IPS-15b (cell line): ENCODE measurements around the gene DHX38.

Source experiments
- H3K27me3 ChIP-seq: one replicate; pipeline ENCODE4 v1.6.1; 2013; ENCODE audit warnings: low read length; ENCODE audit not compliant: control insufficient read depth, insufficient read depth
- H3K36me3 ChIP-seq: one replicate; pipeline ENCODE4 v1.6.1; 2013; ENCODE audit warnings: low read length; ENCODE audit not compliant: control insufficient read depth, insufficient read depth
- H3K4me1 ChIP-seq: one replicate; pipeline ENCODE4 v1.6.1; 2013; ENCODE audit warnings: mild to moderate bottlenecking, low read length; ENCODE audit not compliant: control insufficient read depth, insufficient read depth
- H3K4me3 ChIP-seq: one replicate; pipeline ENCODE4 v1.5.1; 2013; ENCODE audit warnings: low read depth, low read length
- H3K9ac ChIP-seq: one replicate; pipeline ENCODE4 v1.6.1; 2013; ENCODE audit warnings: low read depth, mild to moderate bottlenecking, low read length
- H3K9me3 ChIP-seq: one replicate; pipeline ENCODE4 v1.6.1; 2013; ENCODE audit warnings: mild to moderate bottlenecking, low read length; ENCODE audit not compliant: control insufficient read depth, insufficient read depth

DHX38 gene

DNA sequence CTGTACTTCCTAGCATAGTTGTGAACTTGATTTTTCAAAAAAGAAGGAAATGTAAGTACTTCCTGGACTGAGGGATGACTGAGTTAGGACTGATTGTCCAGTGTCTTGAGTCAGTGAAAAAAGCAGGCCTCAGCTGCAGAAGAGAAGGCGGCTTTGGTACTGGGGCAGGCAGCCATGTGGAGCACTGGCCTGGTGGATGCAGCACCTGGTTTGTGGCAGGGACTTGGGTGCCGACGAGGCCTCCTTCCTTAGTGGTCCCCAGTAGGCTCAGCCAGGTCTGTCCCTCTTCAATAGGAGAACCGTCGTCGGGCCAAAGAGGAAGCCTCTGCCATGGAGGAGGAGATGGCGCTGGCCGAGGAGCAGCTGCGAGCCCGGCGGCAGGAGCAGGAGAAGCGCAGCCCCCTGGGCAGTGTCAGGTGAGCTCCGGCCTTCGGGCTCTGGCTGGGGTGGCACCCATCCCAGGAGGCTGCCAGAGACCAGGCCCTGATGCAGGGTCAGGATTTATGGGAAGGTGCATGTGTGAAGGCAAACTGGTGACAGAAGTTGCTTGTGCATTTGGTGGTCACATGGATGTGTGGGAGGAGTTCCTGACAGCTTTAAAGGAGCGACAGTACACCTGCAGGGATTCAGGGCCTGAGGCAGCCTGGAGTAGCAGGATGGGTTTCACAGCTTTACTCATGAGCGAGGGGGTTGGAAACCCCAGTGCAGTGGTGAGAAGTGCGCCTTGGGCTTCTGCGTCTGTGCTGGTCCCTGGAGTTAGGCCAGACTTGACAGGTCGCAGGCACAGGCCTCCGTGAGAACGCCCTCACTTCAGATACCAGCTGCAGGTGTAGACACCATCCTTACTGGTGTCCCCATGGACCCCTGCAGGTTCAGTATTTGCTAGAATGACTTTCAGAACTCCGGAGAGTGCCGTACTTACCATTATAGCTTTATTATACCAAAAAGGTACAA, 17.3 kb downstream of the DHX38 start:
- no peaks in the 10 kb centered on the region for H3K9me3 ChIP-seq
- H3K4me1 ChIP-seq, result no peaks in the 10 kb centered on the region
- peaks cover 53% of the 10 kb centered on the region for H3K36me3 ChIP-seq
- no peak overlapping the region for H3K9ac ChIP-seq
- H3K27me3 ChIP-seq, result no peaks in the 10 kb centered on the region
- no peak overlapping the region for H3K4me3 ChIP-seq

DNA sequence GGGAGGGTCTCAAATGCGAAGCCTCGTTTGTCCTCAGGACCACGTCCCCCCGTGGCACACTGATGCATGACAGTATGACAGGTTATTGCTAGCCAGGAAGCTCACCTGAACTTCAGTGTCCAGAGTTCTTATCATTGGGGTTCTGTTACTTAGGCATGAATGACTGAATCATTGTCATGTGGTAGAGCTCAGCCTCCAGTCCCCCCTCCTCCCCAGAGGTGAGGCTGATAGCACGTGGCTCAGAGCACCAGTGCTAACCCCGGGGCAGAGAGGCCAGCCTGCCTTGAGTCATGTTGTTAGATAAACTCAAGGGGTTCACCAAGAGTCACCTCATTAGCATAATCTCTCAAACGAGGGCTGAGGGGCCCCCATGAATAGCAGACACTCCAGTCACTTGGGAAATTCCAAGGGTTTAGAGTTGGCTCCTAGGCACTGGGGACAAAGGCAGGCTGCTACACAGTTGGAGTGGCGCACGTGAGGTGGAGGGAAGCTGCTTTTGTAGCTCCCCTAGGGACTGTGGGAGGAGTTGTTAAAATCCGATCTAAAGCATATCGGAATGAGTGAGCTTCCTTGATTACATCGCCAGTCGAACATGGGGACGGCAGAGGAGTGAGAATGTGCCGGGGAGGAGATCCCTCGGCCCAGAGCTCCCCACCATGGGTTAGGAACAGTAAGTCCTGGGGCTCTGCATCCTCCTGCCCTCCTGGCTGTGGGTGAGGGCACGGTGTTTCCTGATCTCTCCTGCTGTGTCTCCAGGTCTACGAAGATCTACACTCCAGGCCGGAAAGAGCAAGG, 18.2 kb downstream of the DHX38 start:
- Histone ChIP-seq H3K4me3 (no peak overlapping the region), H3K9me3 (no peaks in the 10 kb centered on the region), H3K9ac (no peak overlapping the region), H3K36me3 (peaks cover 46% of the 10 kb centered on the region), H3K27me3 (no peaks in the 10 kb centered on the region), H3K4me1 (no peaks in the 10 kb centered on the region)

DNA sequence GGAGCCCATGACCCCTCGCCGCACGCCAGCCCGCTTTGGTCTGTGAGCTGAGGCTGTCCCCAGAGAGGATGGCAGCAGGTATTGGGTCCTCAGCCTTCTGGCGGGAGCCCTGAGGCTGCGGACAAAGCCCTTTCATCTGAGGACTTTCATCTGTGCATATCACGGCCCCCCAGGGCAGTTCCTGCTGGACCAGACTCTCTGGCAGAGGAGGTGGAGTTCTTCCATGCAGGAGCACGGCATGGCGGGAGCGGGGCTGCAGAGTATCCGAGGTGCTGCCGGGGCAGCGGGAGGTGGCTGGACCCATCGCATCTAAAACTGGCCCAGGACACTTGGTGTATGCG, 18.8 kb downstream of the DHX38 start:
- Histone ChIP-seq H3K27me3 (no peaks in the 10 kb centered on the region), H3K4me1 (no peaks in the 10 kb centered on the region), H3K9me3 (no peaks in the 10 kb centered on the region), H3K4me3 (no peak overlapping the region), H3K36me3 (peaks cover 43% of the 10 kb centered on the region), H3K9ac (no peak overlapping the region)

DNA sequence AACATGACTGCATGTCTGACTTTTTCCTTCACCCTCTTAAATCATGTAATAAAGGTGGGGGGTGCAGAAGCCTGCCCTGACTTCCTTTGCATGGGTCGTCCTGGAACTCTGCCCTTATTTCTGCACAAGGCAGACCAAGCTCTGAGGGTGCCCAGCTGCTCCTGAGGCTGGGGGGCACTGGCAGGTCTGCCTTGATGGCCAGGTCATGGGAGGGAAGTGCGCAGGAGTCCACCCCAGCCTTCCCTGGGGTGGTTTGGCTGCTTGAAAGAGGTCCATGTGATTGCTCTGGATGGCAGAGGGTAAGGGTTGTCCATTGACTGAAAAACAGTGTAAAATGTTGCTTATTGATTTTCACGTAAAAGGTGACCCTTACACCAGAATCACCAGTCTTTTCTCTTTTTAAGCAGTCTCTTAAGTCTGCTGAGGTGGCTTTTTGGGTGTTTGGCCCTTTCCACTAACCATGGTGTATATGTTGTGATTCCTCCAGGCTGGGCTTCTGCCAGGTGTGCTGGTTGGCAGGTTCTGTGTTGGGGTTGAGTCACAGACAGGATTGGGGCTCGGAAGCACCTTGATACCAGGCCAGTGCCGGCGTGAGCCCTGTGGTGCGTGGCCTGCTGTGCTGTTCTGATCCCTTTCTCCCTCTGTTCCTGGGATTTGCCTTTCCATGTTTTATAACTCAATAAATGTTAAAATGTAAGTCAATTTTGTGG, 19.4 kb downstream of the DHX38 start:
- Histone ChIP-seq H3K9me3 (no peaks in the 10 kb centered on the region), H3K4me3 (no peak overlapping the region), H3K27me3 (no peaks in the 10 kb centered on the region), H3K4me1 (no peaks in the 10 kb centered on the region), H3K36me3 (peaks cover 38% of the 10 kb centered on the region), H3K9ac (no peak overlapping the region)

DNA sequence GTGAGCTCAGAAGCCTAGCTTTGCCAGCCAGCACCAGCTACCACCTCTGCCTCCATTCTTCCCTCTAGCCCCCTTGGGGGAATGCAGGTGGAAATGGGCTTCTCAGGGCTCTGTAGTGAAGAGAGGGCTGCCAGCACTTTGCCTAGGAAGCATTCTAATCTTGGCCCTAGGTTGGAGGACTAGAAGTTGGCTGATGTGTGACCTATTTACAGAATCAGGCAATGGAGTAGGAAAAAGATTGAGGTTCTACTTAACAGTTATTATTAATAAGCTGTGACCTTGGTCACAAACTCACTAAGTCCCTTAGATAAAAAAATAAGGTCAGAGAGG, 19.9 kb downstream of the DHX38 start:
- Histone ChIP-seq H3K36me3 (peaks cover 33% of the 10 kb centered on the region), H3K4me3 (no peak overlapping the region), H3K27me3 (no peaks in the 10 kb centered on the region), H3K4me1 (no peaks in the 10 kb centered on the region), H3K9ac (no peak overlapping the region), H3K9me3 (no peaks in the 10 kb centered on the region)

DNA sequence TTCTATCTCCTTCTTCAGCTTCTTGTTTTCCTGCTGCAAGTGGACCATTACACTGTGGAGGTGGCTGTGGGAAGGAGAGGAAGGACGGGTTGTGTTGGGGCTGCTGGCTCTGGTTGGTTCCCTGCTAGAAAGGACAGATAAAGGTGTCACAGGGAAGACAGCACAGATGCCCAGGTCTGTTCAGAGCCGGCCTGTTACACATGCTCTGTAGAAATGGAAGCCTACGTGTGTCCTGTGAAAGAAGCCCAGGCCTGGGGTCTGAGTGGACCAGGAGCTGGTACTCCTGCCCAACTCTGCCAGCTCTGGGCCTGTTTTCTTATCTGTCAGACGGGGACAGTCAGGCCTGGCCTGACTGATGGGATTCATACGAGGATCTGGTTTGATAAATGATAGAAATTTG, 26.4 kb downstream of the DHX38 start:
- Histone ChIP-seq H3K27me3 (no peaks in the 10 kb centered on the region), H3K36me3 (no peaks in the 10 kb centered on the region), H3K9ac (no peak overlapping the region), H3K4me3 (no peak overlapping the region), H3K4me1 (no peaks in the 10 kb centered on the region), H3K9me3 (no peaks in the 10 kb centered on the region)

DNA sequence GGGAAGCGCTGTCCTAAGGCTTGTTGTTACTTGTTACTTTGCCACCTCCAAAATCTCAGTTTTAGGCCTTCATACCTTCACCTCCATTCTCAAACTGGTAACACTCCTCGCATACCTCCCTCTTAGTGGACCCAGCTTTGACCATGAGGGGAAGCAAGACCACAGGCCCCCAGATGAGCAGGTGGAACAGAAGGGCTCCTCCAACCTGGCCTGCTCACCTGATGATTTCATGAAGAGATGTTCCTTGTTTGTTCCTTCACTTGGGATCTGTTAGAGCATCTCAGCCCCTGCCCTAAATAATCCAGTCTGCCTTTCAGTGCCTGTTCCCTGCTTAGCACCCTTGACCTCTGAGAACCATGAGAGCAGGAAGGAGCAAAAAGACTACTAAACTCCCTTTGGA, 28.7 kb downstream of the DHX38 start:
- Histone ChIP-seq H3K4me3 (no peak overlapping the region), H3K36me3 (no peaks in the 10 kb centered on the region), H3K9me3 (no peaks in the 10 kb centered on the region), H3K4me1 (peaks cover 5% of the 10 kb centered on the region), H3K9ac (no peak overlapping the region), H3K27me3 (no peaks in the 10 kb centered on the region)

DNA sequence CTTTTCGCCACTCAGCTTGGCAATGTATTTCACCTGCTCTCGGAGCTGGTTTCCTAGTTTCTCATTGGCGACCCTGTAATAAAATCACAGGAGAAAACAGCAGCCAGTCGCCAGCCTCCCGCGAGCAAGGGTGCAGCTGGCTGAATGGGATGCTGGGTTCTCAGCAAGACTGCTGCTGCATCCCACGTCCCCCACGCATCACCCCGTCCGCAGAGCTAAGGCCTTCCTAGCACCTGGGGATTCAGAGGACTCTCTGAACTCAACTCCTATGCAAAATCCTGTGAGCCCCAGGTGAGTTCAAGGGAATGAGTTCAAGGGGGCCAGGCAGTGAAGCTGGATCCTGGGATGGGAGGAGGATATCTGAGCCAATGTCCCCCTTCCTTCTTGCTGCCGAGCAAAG, 29.3 kb downstream of the DHX38 start:
- Histone ChIP-seq H3K9ac (no peak overlapping the region), H3K9me3 (no peaks in the 10 kb centered on the region), H3K36me3 (no peaks in the 10 kb centered on the region), H3K4me1 (peaks cover 5% of the 10 kb centered on the region), H3K27me3 (no peaks in the 10 kb centered on the region), H3K4me3 (no peak overlapping the region)

DNA sequence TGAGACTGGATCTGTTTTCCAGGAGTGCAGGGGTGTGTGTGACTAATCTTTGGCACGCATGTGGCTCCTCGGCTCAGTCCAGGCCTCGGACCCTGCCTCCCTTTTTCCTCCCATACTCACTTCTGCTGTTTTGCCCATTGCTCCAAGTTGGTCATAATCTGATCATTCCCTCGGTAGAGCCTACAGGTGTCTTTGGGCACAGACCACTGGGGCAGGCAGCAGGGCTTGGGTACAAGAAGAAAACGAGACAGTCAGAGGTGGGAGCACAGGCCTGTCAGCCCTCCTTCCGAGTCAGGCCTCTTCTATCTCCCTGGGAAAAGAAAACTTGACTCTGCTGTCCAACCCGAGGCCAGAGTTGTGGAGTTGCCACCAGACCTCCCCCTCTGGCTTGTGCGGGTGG, 29.8 kb downstream of the DHX38 start:
- H3K4me3 ChIP-seq, result no peak overlapping the region
- H3K9me3 ChIP-seq, result no peaks in the 10 kb centered on the region
- no peaks in the 10 kb centered on the region for H3K36me3 ChIP-seq
- no peak overlapping the region for H3K9ac ChIP-seq
- no peaks in the 10 kb centered on the region for H3K27me3 ChIP-seq
- H3K4me1 ChIP-seq, result peaks cover 5% of the 10 kb centered on the region

DNA sequence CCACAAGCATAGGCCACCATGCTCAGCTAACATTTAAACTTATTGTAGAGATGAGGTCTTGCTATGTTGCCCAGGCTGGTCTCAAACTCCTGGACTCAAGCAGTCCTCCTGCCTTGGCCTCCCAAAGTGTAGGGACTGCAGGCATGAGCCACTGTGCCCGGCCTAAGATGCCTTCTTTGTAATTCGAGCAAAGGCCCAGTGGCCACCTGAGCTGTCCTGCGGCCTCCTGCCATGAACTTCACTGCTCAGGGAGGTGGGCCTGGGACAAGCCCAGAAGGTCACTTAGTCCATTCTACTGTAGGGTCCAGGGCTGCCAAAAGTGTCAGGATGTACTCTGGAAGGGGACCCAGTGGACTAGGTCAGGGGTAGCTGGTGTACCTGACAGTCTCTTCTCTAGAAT, 30.5 kb downstream of the DHX38 start:
- H3K27me3 ChIP-seq, result no peaks in the 10 kb centered on the region
- H3K4me3 ChIP-seq, result no peak overlapping the region
- H3K9ac ChIP-seq, result no peak overlapping the region
- H3K4me1 ChIP-seq, result peaks cover 5% of the 10 kb centered on the region
- no peaks in the 10 kb centered on the region for H3K36me3 ChIP-seq
- H3K9me3 ChIP-seq, result no peaks in the 10 kb centered on the region

DNA sequence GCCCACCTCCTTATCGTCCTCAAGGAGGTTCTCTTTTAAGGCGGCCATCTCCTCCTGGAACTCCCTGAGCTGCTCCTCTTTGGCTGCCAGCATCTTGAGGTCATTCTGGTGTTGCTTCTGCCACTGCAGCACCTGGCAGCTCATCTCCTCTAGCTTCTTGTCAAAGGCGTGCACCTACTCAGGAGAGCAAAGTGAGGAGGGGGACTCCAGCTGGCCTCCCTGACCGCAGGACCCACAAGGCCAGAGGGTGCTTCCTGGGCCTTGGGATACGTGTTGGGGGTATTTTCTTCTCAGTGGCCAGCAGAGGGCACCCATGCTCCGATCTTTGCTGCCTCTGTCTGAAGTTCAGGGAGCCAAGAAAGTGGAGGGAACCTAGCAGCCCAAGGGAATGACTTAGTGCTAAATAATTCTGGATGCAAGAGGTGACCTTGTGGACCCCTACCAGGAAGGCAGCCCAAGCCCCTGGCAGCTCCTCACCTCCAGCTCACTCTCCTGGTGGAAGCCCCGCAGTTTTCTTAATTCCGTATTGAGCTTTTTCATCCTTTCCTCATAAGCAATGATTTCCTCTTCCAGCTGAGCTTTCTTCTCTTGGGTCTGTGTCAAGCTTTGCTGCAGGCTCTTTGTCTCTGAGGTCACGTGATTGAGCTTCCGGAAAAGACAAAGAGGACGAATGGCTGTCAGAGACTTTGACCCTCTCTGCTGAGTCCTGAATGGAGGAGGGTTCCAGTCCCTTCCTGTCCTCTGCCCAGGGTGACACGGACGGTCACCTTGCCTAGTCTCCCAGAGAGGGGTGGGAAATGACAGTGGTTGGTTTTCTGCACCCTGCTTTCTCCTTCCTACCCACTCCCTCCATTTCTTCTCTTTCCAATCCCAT, 31.4 kb downstream of the DHX38 start:
- no peaks in the 10 kb centered on the region for H3K36me3 ChIP-seq
- no peak overlapping the region for H3K4me3 ChIP-seq
- no peaks in the 10 kb centered on the region for H3K9me3 ChIP-seq
- peaks cover 5% of the 10 kb centered on the region for H3K4me1 ChIP-seq
- no peak overlapping the region for H3K9ac ChIP-seq
- H3K27me3 ChIP-seq, result no peaks in the 10 kb centered on the region
